NCI-H526 (cell line): ENCODE data around the gene NUBP2.

ENCODE experiments used
- DNase-seq, 2 experiments: peaks; one replicate each; lab custom pipeline; 2025; lab: John Stamatoyannopoulos, UW

Gene NUBP2, protein sequence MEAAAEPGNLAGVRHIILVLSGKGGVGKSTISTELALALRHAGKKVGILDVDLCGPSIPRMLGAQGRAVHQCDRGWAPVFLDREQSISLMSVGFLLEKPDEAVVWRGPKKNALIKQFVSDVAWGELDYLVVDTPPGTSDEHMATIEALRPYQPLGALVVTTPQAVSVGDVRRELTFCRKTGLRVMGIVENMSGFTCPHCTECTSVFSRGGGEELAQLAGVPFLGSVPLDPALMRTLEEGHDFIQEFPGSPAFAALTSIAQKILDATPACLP

DNA sequence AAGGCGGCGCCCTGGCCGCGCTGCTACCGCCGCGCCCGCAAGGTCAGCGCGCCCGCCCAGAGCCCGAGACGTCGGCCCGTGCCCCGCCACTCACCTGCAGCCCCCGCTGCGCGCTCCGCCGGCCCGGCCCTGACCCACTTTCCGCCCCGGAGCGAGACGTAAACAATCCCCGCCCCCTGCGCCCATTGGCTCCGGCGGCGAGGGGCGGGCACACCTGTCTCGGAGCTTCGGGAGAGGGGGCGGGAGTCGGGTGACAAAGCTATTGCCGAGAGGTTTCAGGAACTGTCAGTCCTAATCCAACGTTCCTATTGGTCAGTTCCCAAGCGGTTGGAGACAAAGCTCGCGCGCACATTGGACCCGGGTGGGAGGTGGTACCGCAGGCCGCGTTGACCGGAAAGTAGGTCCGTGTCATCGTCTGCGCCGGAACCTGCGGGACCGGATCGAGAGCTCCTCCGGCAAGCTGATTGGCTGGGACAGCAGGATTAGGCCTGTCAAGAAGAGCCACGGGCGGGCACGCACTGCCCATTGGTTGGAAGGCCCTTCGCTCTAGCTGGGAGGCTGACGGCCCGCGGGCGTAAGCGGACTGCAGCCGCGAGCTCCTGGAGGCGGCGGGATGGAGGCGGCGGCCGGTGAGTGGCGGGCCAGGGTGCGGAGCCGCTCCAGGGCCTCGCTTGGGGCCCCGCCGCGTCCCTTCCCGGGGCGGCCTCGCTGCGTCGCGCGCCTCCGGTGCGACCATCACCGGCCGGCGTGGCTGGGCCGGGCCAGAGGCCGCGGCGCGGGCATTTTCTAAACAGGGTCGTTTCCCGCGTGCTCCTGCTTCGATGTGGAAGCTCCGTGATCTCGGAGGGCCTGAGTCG lies at the start of gene NUBP2, which contains the start of gene SPSB3:
NUBP2 (plus strand) TSS at position 553 of the 857 bp plus-strand sequence; CDS start at position 614, 61 bp downstream.
SPSB3 (minus strand) TSS at position 164 of the 857 bp plus-strand sequence. CDS start 1,088 bp downstream, outside the sequence.
- DNase-seq: peak; percentile 97 to 98

DNA sequence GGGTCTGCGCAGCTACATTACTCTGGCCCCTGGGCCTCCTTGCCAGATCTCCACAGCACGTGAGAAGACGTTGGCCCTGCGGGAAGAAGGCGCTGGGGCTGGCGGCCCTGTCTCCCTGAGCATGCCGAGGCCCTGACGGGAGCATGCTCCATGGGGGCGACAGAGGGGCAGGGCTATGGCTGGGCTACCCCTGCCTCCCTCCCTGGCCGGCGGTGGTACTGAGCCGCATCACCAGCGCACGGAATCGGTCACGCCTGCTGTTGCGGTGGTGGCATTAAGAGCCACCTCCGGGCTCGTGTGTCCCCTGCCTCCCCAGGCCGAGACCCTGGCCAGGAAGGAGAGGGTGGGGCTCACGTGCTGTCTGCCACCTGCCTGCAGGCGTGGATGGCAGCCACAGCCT lies 48.6 kb upstream of the NUBP2 start:
- no peak for DNase-seq

DNA sequence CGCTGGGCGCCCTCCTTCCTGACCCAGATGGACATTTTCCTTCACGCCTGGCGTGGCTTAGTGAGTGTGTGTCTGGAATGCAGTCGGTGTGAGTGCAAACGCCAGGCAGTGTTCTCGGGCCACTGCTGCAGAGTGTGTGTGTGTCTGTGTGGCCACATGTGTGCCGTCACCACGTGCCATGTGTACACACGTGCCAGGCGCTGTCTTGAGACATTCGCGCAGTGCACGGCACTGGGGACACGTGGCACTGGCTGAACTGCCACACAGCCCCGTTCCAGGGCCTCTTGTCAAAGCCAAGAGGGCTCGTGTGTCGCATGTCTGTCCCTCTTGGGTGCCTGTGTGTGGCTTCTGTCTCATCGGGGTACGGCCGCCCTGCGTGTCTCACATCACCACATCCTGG lies 47.9 kb upstream of the NUBP2 start:
- no peak for DNase-seq

DNA sequence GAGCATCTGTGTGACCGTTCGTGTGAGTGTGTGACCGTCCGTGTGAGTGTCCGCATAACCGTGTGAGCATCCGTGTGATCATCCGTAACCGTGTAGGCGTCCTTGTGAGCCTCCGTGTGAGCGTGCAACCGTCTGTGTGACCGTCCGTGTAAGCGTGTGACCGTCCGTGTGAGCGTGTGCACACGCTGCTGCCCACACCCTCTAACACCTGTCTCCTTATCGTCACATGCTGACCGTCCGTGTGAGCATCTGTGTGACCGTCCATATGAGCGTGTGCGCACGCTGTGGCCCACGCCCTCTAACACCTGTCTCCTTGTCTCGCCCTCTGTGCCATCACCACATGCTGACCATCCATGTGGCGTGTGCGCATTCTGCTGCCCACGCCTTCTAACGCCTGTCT lies 42.5 kb upstream of the NUBP2 start:
- DNase-seq: no peak

GRCh38 chr16:1740781-1741490 lies 41.8 kb upstream of the NUBP2 start:
- no peak for DNase-seq

GRCh38 chr16:1741553-1742165 lies 41.1 kb upstream of the NUBP2 start:
- DNase-seq: no peak

DNA sequence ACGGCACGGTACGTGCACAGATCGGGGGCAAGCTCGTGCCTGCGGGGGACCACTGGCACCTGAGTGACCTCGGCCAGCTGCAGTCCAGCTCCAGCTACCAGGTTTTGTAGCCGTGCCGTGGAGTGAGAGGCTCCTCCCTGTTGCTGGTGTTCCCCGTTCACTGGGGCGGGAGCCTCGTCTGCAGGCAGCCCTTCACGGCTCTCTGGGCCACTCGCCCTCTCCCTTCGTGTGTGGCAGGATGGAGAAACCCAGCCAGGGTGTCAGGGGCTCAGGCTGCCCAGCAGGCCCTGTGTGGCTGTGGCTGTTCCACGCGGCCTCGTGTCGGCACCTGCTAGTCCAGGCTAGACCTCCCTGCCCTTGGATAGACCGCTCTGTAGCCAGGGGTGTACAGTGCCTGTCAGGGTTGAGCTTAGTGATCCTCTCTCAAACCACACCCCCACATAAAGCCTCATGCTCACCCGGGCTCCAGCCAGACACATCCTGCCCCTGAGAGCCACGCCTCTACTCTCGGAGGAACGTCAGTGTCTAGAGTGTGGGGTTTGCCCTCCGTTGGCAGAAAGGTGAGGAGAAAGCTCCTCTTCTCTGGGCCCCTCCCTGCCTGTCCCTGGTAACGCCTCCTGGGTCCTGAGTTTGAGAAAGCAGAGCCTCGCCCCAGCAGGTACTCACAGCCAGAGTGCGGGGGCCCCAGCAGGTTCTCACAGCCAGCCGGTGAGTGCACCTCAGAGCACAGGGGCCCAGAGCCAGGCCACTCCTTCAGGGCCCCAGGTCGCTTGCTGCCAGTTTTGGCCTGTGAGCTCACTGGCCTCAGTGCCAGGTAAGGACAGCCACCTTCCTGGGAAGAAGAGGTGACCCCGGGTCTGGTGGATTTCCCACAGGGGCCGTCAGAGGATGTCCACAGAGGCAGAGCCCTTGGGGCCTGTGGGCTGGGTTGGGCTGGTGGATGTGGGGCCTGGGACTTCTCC lies 39.1 kb upstream of the NUBP2 start:
- no peak for DNase-seq

- no peak for DNase-seq
Observed at GRCh38 chr16:1744338-1744840, 38.4 kb upstream of the NUBP2 start.

DNA sequence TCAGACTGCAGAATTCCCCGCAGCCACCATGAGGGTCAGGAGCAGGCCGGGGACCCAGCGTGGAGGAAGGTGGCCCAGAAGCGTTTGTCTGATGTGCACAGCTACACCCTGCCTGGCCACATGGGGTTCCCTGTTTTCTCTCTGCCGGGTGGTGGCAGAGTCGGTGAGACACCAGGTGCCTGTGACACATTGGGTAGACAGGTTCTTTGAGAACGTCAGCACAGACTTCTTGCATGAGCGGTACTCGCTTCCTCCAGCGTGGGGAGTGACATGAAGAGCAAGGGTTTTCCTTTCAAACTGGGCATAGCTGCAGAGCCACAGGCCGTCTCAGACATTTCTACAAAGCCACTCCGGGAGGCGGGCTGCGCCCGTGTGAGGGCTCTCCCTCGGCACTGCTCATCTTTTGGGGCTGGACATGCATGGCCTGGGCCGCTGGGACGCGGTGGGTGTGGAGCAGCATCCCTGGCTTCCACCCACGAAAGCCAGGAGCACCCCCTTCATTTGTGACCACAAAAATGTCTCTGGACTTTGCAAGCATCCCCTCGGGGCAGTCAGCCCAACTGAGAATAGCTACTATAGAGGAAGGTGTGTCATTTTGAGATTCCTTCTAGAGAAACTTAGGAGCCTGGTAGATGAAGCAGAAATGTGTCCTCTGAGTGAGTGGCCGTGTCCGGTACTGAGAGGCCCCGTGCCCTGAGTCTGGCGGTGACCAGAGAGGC lies 37.4 kb upstream of the NUBP2 start:
- no peak for DNase-seq

DNA sequence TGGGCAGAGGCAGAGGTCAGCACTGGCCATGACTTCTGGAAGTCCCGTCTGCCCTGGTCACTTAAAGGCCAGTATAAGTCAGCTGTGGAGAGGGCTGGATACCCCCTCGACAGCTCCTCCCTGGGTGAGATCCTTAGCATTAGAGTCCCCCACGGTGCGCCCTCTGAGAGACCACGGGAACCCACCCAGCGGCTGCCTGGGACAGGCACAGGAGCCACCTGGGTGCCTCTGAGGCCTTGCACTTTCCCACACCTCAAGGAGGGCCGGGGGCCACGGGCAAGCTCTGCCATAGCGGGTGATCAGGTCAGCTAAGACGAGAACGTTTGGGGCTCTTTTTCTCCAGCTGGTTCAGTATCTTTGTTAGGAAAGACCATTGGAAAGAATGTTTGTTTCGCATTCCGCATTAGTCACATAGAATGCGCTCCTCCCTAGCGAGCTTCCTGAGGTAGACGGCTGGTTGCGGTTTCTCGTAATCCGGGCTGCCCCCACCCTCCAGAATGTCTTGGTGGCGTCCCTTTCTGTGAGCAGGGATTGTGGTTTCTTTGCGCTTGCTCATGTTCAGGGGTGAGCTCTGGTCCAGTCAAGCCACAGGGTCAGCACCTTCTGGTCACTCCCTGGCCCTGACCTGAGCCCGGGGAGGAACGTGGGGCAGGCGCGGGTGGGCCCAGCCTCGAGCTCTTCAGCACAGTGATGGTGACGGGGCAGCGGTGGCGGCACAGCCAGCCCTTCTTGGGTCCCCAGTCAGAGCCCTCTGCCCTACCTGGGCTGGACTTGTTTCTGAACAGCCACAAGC lies 36.7 kb upstream of the NUBP2 start:
- DNase-seq: no peak

GRCh38 chr16:1746693-1747195 lies 36.0 kb upstream of the NUBP2 start:
- DNase-seq: no peak

GRCh38 chr16:1747934-1748333 lies 34.8 kb upstream of the NUBP2 start:
- no peak for DNase-seq

DNA sequence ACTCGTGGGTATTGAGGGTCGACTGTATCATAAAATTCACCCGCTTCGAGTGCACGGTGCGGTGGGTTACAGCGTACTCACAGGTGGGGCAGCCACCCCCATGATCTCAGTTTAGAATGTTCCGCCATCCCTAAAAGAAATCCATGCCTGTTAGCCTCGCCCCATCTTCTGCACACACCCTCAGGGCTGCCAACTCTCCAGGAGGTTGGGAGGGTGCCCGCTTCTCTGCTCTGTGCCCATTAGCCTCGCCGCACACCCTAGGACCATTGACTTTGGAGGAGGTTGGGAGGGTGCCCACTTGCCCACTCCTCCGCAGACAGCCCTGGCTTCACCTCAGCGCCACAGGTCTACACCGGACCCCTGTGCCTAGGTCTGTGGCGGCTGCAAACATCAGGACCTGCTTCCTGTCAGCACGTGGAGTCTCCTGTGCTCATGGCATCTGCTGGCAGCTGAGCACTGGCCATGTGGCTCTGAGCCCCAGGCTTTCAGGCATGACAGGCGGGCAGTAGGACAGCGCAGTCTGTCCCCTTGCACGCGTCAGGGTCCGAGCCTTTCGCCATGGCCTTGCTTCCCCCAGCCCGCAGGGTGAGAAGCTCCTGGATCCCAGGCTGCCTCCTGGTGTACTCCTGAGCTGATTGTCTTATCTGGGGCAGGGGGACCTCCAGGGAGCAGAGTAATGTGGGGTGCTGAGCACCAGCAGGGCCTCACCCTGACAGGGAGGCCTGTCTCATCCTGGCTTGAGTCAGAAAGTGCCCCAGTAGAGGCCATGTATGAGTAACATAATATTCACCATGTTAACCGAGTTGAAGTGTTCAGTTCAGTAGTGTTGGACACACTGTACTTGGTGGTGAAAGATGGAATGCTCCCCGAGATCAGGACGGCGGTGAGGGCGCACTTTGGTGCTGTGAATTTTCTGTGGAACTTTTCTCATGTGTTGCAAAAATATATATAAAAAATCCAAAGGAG lies 33.3 kb upstream of the NUBP2 start:
- DNase-seq: no peak

- DNase-seq: no peak
Observed at GRCh38 chr16:1751946-1752345, 30.8 kb upstream of the NUBP2 start.

- DNase-seq: no peak
Observed at GRCh38 chr16:1752853-1753252, 29.9 kb upstream of the NUBP2 start.

DNA sequence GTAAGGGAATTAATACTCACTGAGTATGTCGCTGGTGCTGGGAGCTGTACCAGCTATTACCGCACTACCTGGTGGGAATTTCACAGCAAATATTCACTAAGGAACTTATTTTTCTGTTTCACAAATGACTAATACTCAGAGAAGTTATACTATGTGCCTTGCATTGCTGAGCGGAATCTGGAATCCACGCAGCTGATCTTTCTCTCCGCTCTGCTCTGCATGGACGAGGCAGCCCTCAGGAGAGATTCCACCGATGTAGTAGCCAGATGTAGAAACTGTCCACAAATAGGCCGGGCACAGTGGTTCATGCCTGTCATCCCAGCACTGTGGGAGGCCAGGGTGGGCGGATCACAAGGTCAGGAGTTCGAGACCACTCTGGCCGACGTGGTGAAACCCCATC lies 28.6 kb upstream of the NUBP2 start:
- no peak for DNase-seq

- DNase-seq: no peak
Observed at GRCh38 chr16:1757714-1758461, 24.9 kb upstream of the NUBP2 start.
